HG03045 (cell line): Measurements from ENCODE around the gene TSNAX.
"Not testable (repeated sequence)": the region's sequence is repeated elsewhere in the genome, so short reads cannot be mapped to it uniquely, and the experiment has no call there.

Source experiments
- ATAC-seq: cut with Tn5 transposase; IDR thresholded peaks from one replicate; pipeline ENCODE4 v1.9.1; 2021; ENCODE audit warnings: mild to moderate bottlenecking, moderate library complexity; ENCODE audit not compliant: unreplicated experiment

Gene TSNAX

GRCh38 chr1:231528172-231529029 is at the start of gene TSNAX:
Gene TSNAX (plus strand): TSS chr1:231528669. CDS start chr1:231528811, 142 bp downstream.
- peak; percentile 97 for ATAC-seq

GRCh38 chr1:231478811-231479210 is 49.7 kb upstream of the TSNAX start:
- no peak for ATAC-seq

GRCh38 chr1:231480008-231480407 is 48.5 kb upstream of the TSNAX start:
- no peak for ATAC-seq

- ATAC-seq, result no peak
Measured at GRCh38 chr1:231481289-231481688, 47.2 kb upstream of the TSNAX start.

GRCh38 chr1:231485029-231485784 is 43.3 kb upstream of the TSNAX start:
- ATAC-seq, result no peak

- no peak for ATAC-seq
Measured at GRCh38 chr1:231487019-231487418, 41.5 kb upstream of the TSNAX start.

- ATAC-seq, result no peak
Measured at GRCh38 chr1:231487910-231488309, 40.6 kb upstream of the TSNAX start.

GRCh38 chr1:231493421-231494185 is 34.9 kb upstream of the TSNAX start:
- ATAC-seq, result no peak

GRCh38 chr1:231494439-231495110 is 33.9 kb upstream of the TSNAX start:
- no peak for ATAC-seq

- ATAC-seq, result no peak
Measured at GRCh38 chr1:231497629-231498152, 30.8 kb upstream of the TSNAX start.

GRCh38 chr1:231499148-231499763 is 29.2 kb upstream of the TSNAX start:
- no peak for ATAC-seq

GRCh38 chr1:231500666-231501065 is 27.8 kb upstream of the TSNAX start:
- no peak for ATAC-seq

- not testable (repeated sequence) for ATAC-seq
Measured at GRCh38 chr1:231503168-231503567, 25.3 kb upstream of the TSNAX start.

- ATAC-seq, result no peak
Measured at GRCh38 chr1:231507476-231508355, 20.8 kb upstream of the TSNAX start.

GRCh38 chr1:231508497-231508896 is 20.0 kb upstream of the TSNAX start:
- no peak for ATAC-seq

GRCh38 chr1:231508941-231509340 is 19.5 kb upstream of the TSNAX start:
- no peak for ATAC-seq

GRCh38 chr1:231512147-231512698 is 16.2 kb upstream of the TSNAX start:
- no peak for ATAC-seq

- no peak for ATAC-seq
Measured at GRCh38 chr1:231515748-231516147, 12.7 kb upstream of the TSNAX start.

GRCh38 chr1:231517076-231517475 is 11.4 kb upstream of the TSNAX start:
- ATAC-seq, result no peak
